B cell (primary cell): ENCODE results near the gene IL1RL1. TPM values are rescaled to one million over a fixed set of nuclear protein-coding genes. Genes with fewer than 3 reads are reported as not detected.

Source experiments
- ATAC-seq: fragments of 200-7000 bp; cut with Tn5 transposase; one replicate; pipeline ENCODE4 v1.10.0; 2021; ENCODE audit warnings: low read depth, mild to moderate bottlenecking, moderate number of reproducible peaks, moderate library complexity
- CTCF ChIA-PET: fragments of 350-600 bp; sonication (Branson Sonifier 250); formaldehyde crosslinking; loops from one replicate; lab custom pipeline; 2021; ENCODE audit warnings: antibody characterized with exemption, inconsistent platforms; lab: Charles Lee
- POLR2A ChIA-PET: fragments of 350-600 bp; sonication (Branson Sonifier 250); formaldehyde crosslinking; loops from one replicate; lab custom pipeline; 2021; ENCODE audit warnings: antibody characterized with exemption; lab: Charles Lee
- DNase-seq: peaks from one replicate; pipeline ENCODE4 v3.0.0; 2013
- H2AFZ ChIP-seq: 2 replicates; pipeline ENCODE4 v1.6.1; 2012; ENCODE audit warnings: mild to moderate bottlenecking, low read depth, low read length; ENCODE audit not compliant: insufficient read depth, poor library complexity, severe bottlenecking
- H3K27ac ChIP-seq, 2 donors: 1 replicate in 1 of 2; 2 replicates in 1 of 2; pipeline ENCODE4 v1.5.1; 2012 to 2013; ENCODE audit warnings: low read length in 2 of 2, mild to moderate bottlenecking in 2 of 2, moderate library complexity in 1 of 2
- H3K27me3 ChIP-seq, 4 experiments: fragments of 200-600 bp in 1 of 4; sonication (generic) in 1 of 4; replicated peaks in 1 of 4; 1 replicate in 2 of 4; 2 replicates in 2 of 4; pipeline versions ENCODE4 v1.6.1 to v1.7.0; 2013 to 2016; ENCODE audit warnings: low read length in 3 of 4, mild to moderate bottlenecking in 2 of 4, mixed read lengths in 1 of 4, moderate library complexity in 1 of 4; ENCODE audit not compliant: insufficient read depth in 4 of 4, control insufficient read depth in 3 of 4; ENCODE audit errors: control extremely low read depth in 1 of 4
- H3K36me3 ChIP-seq, 2 experiments: replicated peaks in 1 of 2; 1 replicate in 1 of 2; 2 replicates in 1 of 2; pipeline versions ENCODE4 v1.6.1 to v1.7.1; 2013; ENCODE audit warnings: low read length in 1 of 2; ENCODE audit not compliant: insufficient read depth in 2 of 2, control insufficient read depth in 1 of 2; ENCODE audit errors: control extremely low read depth in 1 of 2, extremely low read depth in 1 of 2
- H3K4me1 ChIP-seq, 2 donors: fragments of 200-600 bp in 1 of 2; sonication (generic) in 1 of 2; 1 replicate in 1 of 2; 2 replicates in 1 of 2; pipeline versions ENCODE4 v1.5.1 to v1.6.1; 2013 to 2017; ENCODE audit warnings: low read length in 2 of 2; ENCODE audit not compliant: control insufficient read depth in 2 of 2, insufficient read depth in 2 of 2
- H3K4me2 ChIP-seq: replicated peaks from 2 replicates; pipeline ENCODE3; 2012; ENCODE audit warnings: mild to moderate bottlenecking, low read depth, low read length; ENCODE audit not compliant: poor library complexity, severe bottlenecking
- H3K4me3 ChIP-seq, 5 experiments: fragments of 200-600 bp in 1 of 5; sonication (generic) in 1 of 5; 1 replicate in 3 of 5; 2 replicates in 2 of 5; pipeline versions ENCODE4 v1.5.1 to v1.7.0; 2011 to 2016; ENCODE audit warnings: low read length in 4 of 5, mild to moderate bottlenecking in 4 of 5, low read depth in 2 of 5, control low read depth in 1 of 5, moderate library complexity in 1 of 5; ENCODE audit not compliant: insufficient read depth in 1 of 5; ENCODE audit errors: control extremely low read depth in 1 of 5, extremely low read depth in 1 of 5
- H3K79me2 ChIP-seq: fragments of 200-600 bp; sonication (generic); one replicate; pipeline ENCODE4 v1.6.0; 2016; ENCODE audit warnings: low read length; ENCODE audit not compliant: control insufficient read depth, insufficient read depth
- H3K9ac ChIP-seq: fragments of 200-600 bp; sonication (generic); 2 replicates; pipeline ENCODE4 v1.6.1; 2017; ENCODE audit warnings: mild to moderate bottlenecking, low read length, moderate library complexity
- H3K9me3 ChIP-seq, 3 donors: one replicate each; pipeline versions ENCODE4 v1.6.1 to v1.7.1; 2013; ENCODE audit warnings: low read length in 2 of 3; ENCODE audit not compliant: control insufficient read depth in 2 of 3, insufficient read depth in 1 of 3; ENCODE audit errors: control extremely low read depth in 1 of 3
- H4K20me1 ChIP-seq: 2 replicates; pipeline ENCODE4 v1.6.0; 2012; ENCODE audit warnings: mild to moderate bottlenecking, low read length; ENCODE audit not compliant: insufficient read depth, control insufficient read depth, poor library complexity, severe bottlenecking
- H3K27ac Mint-ChIP-seq: one replicate; pipeline ENCODE4 v1.8.0; 2021; ENCODE audit warnings: mixed read lengths
- H3K27me3 Mint-ChIP-seq: one replicate; pipeline ENCODE4 v1.8.0; 2021; ENCODE audit warnings: mixed read lengths
- H3K4me1 Mint-ChIP-seq: one replicate; pipeline ENCODE4 v1.8.0; 2021; ENCODE audit warnings: mixed read lengths
- H3K4me3 Mint-ChIP-seq: one replicate; pipeline ENCODE4 v1.8.0; 2021; ENCODE audit warnings: mixed read lengths
- H3K9me3 Mint-ChIP-seq: one replicate; pipeline ENCODE4 v1.8.0; 2022; ENCODE audit warnings: mixed read lengths; ENCODE audit not compliant: insufficient read depth
- EZH2 ChIP-seq: IDR thresholded peaks from 2 replicates; pipeline ENCODE4 v1.6.1; 2012; ENCODE audit warnings: borderline replicate concordance, low read depth, mild to moderate bottlenecking, moderate library complexity, low read length; ENCODE audit not compliant: insufficient read depth, poor library complexity, severe bottlenecking
- WGBS: methylation state at CpG from one replicate; pipeline ENCODE4 v1.1.5; 2013; ENCODE audit warnings: missing lambda C conversion rate; ENCODE audit not compliant: insufficient coverage; 5-methylcytosine and 5-hydroxymethylcytosine counted together
- intact Hi-C: fragments of 100-400 bp; cut with micrococcal nuclease; formaldehyde crosslinking; loops from one replicate; pipeline ENCODE4 v1.10.0; 2022
- polyA plus RNA-seq: library from polyadenylated mRNA; depleted of rRNA; stranded (reverse); fragments of >200 nt; gene quantifications from 2 replicates; pipeline ENCODE4 v1.2.3, GENCODE V29; 2012
- total RNA-seq, 2 donors: library from RNA; stranded (reverse); fragments of 120-200 nt in 1 of 2; gene quantifications; 1 replicate in 1 of 2; 2 replicates in 1 of 2; pipeline versions ENCODE4 v1.2.3 to v1.2.4, GENCODE V29; 2013 to 2022
- TF ChIP-seq, protein P1 (sequence below): fragments of 200-600 bp; IDR thresholded peaks from one replicate; pipeline ENCODE4 v1.8.0; 2022; ENCODE audit warnings: antibody characterized with exemption, mild to moderate bottlenecking

Gene IL1RL1
- total and polyA plus RNA-seq, 2 donors (not counting 1 experiment from before 2014, with no cell fraction given), result not detected

DNA sequence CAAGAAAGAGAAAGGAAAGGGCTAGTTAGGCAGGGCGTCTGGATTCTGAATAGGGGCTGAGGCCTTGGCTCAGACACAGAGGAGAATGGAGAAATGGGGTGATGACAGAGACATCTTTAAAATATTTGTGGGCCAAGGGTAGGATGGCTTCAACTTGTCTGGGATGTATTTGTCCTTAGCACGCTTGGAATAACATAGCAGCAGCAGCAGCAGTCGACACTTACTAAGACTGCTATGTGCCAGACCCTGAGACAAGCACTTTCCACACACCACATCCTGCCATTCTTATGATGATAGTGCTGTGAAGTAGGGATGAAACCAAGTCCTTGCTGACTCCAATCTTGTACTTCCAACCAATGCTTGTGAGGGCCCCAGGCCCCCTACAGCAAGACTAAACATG is 2.6 kb downstream of the IL1RL1 start:
- no peaks in the 10 kb centered on the region for H4K20me1 ChIP-seq
- DNase-seq (no peak), ATAC-seq (no peak)
- Mint-ChIP-seq H3K27ac (no peak overlapping the region), H3K9me3 (no peaks in the 10 kb centered on the region), H3K4me3 (no peak overlapping the region), H3K27me3 (peaks cover 18% of the 10 kb centered on the region), H3K4me1 (no peaks in the 10 kb centered on the region)
- no peaks in the 10 kb centered on the region for H3K27me3 ChIP-seq
- no peak overlapping the region for H3K9ac ChIP-seq
- ChIA-PET POLR2A (no interaction called here), CTCF (no interaction called here)
- 91% methylated on average over 1 of the region's 3 CpGs for WGBS
- TF ChIP-seq, protein P1, sequence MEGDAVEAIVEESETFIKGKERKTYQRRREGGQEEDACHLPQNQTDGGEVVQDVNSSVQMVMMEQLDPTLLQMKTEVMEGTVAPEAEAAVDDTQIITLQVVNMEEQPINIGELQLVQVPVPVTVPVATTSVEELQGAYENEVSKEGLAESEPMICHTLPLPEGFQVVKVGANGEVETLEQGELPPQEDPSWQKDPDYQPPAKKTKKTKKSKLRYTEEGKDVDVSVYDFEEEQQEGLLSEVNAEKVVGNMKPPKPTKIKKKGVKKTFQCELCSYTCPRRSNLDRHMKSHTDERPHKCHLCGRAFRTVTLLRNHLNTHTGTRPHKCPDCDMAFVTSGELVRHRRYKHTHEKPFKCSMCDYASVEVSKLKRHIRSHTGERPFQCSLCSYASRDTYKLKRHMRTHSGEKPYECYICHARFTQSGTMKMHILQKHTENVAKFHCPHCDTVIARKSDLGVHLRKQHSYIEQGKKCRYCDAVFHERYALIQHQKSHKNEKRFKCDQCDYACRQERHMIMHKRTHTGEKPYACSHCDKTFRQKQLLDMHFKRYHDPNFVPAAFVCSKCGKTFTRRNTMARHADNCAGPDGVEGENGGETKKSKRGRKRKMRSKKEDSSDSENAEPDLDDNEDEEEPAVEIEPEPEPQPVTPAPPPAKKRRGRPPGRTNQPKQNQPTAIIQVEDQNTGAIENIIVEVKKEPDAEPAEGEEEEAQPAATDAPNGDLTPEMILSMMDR, result no peak
- no peak for TF ChIP-seq EZH2
- H3K9me3 ChIP-seq, result no peaks in the 10 kb centered on the region
- intact Hi-C loops, result no loop called here
- no peak overlapping the region for H3K4me3 ChIP-seq
- H3K79me2 ChIP-seq, result no peaks in the 10 kb centered on the region
- H3K36me3 ChIP-seq, result no peaks in the 10 kb centered on the region
- H2AFZ ChIP-seq, result no peak overlapping the region
- no peak overlapping the region for H3K4me2 ChIP-seq
- no peak overlapping the region for H3K27ac ChIP-seq
- H3K4me1 ChIP-seq, result no peaks in the 10 kb centered on the region

DNA sequence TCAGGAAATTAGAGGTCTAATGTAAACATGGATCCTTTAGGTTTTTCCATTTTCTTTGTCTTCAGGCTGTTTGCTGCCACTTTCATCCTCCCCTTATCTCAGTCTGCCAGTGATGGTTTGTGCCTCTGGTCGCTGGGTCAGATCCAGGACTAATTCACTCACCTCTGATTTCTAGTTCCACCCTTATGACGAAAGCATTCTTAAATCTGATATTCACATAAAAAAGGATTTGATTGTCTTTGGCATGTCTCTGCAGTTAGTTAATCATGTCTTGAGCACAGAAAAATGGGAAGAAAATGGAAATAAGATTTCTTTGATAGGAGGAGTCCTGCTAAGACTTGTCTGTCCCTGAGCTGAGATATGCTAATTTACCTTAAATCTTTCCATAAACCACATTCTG is 4.6 kb downstream of the IL1RL1 start:
- Histone ChIP-seq H4K20me1 (no peaks in the 10 kb centered on the region), H3K9ac (no peak overlapping the region), H3K79me2 (no peaks in the 10 kb centered on the region), H3K4me3 (no peak overlapping the region), H2AFZ (no peak overlapping the region), H3K27ac (no peak overlapping the region), H3K4me1 (no peaks in the 10 kb centered on the region), H3K36me3 (no peaks in the 10 kb centered on the region), H3K4me2 (no peak overlapping the region), H3K27me3 (no peaks in the 10 kb centered on the region), H3K9me3 (no peaks in the 10 kb centered on the region)
- Mint-ChIP-seq H3K27me3 (peaks cover 13% of the 10 kb centered on the region), H3K4me1 (no peaks in the 10 kb centered on the region), H3K4me3 (no peak overlapping the region), H3K27ac (no peak overlapping the region), H3K9me3 (no peaks in the 10 kb centered on the region)
- intact Hi-C loops, result no loop called here
- CTCF ChIA-PET, result no interaction called here
- ATAC-seq (no peak), DNase-seq (no peak)
- POLR2A ChIA-PET, result no interaction called here
- TF ChIP-seq, protein P1, result no peak
- TF ChIP-seq EZH2, result no peak
- no CpG with 5 or more reads among the region's 2 CpGs for WGBS
